Activated CD4-positive, CD25-positive, alpha-beta regulatory T cell treated with anti-CD3 and anti-CD28 coated beads, Interleukin-2, amount 50 U/mL, for 72 hours (primary cell): ENCODE data around the gene ANGPTL2.
A peak's percentile ranks its signal among the peaks of the same experiment; 100 is the strongest.
"Not testable (repeated sequence)": the region's sequence is repeated elsewhere in the genome, so short reads cannot be mapped to it uniquely, and the experiment has no call there.

ENCODE experiments used
- DNase-seq: peaks from one replicate; pipeline ENCODE4 v3.0.0; 2021

Gene ANGPTL2, protein sequence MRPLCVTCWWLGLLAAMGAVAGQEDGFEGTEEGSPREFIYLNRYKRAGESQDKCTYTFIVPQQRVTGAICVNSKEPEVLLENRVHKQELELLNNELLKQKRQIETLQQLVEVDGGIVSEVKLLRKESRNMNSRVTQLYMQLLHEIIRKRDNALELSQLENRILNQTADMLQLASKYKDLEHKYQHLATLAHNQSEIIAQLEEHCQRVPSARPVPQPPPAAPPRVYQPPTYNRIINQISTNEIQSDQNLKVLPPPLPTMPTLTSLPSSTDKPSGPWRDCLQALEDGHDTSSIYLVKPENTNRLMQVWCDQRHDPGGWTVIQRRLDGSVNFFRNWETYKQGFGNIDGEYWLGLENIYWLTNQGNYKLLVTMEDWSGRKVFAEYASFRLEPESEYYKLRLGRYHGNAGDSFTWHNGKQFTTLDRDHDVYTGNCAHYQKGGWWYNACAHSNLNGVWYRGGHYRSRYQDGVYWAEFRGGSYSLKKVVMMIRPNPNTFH

DNA sequence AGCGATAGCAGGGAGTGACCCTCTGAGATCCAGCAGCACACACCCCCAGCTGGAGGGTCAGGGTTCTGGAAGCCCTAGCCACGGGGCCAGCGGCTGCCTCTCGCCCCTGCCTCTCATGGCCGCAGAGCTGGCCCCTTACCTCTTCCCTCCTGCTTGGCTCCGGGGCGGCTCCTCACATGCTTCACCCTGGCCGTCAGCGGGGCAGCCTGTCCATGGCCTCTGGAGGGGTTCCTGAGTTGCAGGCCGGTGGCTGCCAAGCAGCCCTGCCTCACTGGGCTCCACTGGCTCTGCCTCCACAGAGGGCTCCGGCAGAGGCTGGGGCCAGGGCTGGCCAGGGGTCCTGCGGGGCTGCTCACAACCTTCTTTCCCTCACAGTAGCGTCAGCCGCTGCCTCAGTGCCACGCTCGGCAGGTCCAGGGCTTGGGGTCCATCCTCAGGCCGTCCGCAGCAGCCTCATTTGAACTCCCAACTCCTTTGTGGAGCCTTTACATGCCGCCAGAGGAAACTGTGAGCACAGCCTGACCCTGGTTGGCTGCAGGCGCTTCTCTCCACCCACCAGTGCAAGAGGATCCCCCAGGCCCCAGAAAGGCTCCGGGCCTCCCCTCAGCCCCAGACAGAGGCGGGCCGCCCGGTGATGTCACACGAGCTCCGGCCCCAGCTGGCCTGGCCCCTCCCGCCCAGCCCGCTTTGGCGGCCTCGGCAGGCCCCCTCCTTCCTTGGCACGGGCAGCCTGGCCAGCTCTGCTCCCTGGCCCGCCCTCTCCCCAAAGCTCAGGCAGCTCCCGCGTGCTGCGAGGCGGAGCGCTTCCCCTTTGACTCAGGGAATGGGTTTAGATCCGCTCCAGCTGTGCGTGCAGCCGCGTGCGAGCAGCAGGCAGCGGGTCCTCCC lies at the start of gene ANGPTL2:
TSS of gene ANGPTL2 (minus strand) at position 460 of the 888 bp plus-strand sequence. CDS start 13,904 bp downstream, outside the sequence.
- DNase-seq = no peak

DNA sequence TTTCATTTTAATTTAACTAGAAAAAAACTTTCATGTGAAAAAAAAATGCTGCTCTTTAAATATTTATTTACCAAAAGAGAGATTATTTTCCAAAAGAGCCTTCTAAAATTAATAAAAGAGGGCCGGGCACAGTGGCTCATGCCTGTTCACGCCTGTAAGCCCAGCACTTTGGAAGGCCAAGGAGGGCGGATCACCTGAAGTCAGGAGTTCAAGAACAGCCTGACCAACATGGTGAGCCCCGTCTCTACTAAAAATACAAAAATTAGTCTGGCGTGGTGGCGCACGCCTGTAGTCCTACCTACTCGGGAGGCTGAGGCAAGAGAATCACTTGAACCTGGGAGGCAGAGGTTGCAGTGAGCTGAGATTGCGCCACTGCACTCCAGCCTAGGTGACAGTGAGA lies 48.9 kb upstream of the ANGPTL2 start:
- DNase-seq = not testable (repeated sequence)

DNA sequence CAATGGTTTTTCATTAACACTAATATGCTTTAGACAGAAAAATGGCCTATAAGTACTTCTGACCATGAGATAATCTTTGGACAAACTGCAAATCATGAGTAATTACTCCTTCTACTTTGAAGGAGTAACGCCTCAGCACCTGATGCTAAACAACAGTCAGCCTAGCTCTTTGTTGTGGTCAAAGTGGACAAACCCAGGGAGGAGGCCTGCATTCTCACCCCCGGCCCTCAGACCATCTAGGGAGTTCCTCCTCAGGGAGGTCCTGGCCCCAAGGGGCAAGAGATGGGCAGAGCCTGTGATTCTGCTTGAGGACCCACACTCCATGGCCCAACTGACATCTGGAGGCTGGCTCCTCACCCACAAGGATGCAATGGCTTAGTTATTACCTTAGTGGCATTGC lies 48.2 kb upstream of the ANGPTL2 start:
- DNase-seq = peak; percentile 19

DNA sequence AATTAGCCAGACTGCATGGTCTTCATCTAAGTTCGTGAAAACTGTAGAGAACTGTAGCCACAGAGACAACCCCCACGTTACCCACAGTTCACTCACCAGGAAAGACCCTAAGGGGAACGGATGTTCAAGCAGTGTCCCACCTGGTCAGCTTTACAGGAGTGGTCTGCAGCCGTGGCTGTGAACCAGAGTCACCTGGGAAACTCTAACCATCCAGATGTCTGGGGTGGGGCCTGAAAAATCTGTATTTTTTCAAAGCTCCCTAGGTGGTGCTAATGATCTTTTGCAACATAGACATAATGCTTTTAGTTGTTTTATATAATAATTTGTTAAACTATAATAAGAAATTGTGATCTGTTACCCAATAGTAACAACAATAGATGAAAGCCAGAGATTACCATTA lies 47.7 kb upstream of the ANGPTL2 start:
- DNase-seq = no peak

DNA sequence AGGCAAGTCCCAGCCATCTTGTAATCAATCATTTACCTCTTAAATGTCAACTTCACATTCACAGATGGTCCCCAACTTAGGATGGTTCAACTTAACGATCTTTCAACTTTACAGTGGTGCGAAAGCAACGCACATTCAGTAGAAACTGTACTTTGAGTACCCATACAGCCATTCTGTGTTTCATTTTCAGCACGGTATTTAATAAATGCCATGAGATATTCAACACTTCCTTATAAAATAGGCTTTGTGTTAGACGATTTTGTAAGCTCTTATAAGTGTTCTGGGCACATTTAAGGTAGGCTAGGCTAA lies 47.1 kb upstream of the ANGPTL2 start:
- DNase-seq = no peak

DNA sequence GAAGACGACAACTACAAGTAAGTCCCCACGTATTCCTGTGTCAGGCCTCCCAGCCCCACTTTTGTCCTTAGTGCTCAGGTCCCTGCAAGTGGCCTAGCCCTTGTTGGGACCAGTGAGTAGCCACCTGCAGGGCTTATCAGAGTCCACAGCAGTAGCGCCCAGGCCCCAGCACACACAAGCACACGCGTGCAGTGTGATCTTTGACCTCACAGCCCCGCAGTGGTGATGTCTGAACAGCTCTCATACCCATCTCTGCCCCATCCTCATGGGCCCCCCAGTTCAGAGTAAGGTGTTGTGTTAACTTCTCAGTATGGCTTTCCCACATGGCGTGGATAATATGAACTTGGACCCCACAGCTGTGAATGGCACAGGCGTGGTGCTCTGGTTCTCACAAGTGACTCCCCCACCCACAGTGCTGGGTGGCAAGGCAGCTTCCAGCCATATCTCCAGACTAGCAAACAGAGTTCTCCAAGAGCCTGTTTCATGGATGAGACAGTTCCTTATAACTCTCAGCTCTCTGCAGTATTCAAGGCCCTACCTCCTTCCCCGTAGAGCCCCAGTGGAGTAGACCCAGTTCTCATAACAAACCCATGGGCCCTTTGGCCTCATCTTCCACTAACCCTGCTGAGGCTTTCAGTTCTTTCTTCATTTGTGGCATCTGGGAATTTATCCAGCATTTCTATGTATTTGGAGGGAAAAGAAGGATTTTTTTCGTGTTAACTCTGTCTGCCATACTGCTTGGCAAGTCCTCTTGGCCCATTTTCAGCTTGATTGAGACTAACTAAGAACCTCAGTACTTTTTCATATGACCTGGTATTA lies 46.5 kb upstream of the ANGPTL2 start:
- DNase-seq = no peak

DNA sequence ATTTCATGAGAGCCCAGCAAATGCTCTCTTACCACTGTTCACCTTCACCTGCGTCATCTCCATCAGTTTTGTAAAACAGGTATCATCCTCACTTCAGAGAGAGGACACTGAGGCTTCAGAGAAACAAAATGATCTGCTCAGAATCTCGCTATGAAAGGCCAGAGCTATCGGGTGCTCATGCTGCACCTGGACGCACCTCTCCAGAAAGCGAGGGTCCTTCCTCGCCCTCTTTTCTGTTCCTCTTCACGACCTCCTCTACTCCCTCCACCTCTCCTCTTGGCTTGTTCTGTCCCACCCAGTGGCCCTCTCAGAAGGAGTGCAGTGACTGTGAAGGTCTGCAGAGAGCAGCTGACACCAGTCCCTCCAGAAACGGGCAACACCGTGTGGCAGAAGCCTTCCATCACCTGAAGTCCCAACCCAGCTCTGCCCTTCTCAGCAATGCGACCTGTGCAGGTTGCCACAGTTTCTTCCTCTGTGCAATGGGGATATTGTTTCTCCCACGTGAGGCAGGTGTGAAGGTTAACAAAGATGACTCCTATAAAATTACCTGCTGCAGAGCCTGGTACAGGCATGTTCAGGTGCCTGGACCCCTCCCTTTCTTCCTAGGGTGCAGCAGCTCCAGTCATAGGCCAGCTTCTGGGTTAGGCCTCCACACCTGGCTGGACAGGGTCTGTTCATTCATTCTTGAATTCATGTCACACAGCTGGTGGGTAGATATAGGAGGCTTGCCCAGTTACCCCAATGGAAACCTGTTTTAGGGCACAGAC lies 45.3 kb upstream of the ANGPTL2 start:
- DNase-seq = no peak

DNA sequence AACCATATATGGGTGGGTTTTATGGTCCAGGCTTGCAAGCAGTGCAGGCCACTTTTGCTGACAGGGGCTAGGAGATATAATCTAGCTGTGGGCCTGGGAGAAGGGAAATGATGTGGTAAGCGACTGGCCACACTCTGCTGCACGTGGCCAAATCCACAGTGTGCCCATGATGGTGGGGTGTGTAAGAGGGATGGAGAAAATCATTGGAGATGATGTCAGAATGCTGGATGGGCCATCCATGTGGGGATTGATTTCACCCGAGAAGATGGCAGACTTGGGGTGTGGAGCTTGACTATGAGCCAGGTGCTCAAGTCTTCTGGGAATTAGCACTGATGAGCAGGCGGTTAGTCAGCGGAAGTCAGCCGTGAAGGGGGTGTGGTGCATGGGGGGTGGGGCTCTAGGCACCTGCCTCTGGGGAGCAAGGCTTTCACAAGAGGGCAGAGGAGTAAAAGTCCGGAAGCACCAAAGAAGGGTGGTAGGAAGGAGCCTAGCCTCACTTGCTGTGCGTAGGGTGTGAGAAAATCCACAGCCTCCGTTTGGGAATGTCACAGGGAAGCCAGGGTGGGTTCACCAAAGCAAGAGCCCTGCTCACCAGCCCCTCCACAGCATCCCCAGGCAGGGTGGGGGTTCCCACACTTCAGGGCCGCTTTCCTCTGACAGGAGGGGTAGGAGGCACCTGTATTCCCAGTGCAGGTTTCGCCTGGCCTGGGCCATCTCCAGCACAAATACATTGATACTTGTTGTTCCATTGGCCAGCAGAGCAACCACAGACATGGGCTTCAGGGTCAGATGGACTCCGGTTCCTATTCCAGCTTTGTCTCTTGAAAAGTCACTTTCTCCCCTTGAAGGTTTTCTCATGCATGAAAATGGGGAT lies 44.5 kb upstream of the ANGPTL2 start:
- DNase-seq = no peak

DNA sequence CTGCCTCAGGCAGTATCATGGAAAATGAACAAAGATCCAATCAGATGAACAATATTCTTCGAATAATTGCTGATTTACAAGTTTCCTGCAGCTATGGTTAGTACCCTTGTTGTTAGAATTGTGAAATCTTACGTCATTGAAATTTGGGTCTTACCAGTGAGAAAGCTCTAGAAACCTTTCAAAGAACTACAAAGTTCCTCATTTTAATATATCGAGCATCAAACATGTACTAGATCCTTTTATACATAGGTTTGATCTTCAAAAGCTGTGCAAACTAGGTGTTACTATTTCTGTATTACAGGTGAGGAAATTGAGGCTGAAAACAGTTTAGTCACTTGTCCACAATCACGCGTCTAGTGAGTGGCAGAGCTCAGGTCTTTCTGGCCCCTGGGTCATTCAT lies 43.7 kb upstream of the ANGPTL2 start:
- no peak for DNase-seq

DNA sequence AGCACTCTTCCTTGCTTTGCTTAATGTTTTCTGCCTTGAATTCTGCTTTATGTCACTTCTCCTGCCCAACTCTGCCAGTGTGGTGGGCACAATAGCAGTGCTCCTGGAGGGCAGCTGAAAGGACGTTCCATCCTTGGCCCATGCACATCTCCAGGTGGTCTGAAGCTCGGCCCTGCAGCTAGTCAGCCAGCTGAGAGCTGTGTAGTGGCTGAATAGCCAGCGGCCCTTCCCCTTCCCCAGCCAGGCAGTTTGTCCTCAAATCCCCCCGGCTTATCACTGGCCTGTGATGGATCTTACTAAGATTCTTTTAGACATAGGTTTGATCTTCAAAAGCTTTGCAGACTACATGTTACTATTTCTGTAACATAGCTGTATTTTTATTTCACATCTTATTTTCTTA lies 42.7 kb upstream of the ANGPTL2 start:
- DNase-seq = no peak

DNA sequence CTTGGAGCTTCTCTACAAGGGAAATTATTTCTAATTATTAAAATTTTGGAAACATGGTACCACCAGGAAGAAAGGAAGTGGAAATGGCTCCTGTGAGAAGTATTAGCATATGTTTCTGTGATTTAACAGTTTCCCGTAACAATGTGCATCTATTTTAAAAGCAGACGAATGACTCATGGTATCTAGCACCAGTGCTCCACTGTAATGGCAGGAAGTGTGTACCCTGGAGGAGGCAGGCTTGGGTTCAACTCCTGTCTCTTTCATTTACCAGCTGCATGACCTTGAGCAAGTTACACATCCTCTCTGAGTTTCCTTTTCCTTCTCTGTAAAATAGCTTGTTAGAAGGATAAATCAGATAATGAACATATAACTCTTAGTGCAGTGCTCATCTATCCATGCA lies 41.0 kb upstream of the ANGPTL2 start:
- no peak for DNase-seq

DNA sequence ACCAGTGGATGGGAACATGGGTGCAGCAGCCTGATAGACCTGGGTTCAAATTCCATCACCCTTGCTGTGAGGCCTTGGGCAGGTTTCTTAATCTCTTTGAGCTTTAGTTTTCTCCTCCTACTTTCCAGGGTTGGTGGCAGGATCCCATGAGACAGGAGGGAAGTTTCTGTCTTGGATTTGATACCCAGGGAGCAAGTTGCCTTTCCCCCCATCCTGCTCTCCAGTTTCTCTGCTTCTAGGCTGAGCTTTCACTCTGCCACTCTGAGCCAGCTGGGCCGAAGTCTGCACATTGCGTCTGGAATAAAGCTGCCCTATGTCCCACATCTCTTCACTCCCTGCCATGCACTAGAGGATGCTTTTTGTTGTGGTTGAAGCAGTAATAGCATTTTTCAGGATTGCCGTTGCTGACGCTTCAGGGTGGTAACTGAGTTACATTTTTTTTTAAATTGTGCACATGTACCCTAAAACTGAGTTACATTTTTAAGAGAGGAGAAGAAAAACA lies 40.5 kb upstream of the ANGPTL2 start:
- DNase-seq = no peak

DNA sequence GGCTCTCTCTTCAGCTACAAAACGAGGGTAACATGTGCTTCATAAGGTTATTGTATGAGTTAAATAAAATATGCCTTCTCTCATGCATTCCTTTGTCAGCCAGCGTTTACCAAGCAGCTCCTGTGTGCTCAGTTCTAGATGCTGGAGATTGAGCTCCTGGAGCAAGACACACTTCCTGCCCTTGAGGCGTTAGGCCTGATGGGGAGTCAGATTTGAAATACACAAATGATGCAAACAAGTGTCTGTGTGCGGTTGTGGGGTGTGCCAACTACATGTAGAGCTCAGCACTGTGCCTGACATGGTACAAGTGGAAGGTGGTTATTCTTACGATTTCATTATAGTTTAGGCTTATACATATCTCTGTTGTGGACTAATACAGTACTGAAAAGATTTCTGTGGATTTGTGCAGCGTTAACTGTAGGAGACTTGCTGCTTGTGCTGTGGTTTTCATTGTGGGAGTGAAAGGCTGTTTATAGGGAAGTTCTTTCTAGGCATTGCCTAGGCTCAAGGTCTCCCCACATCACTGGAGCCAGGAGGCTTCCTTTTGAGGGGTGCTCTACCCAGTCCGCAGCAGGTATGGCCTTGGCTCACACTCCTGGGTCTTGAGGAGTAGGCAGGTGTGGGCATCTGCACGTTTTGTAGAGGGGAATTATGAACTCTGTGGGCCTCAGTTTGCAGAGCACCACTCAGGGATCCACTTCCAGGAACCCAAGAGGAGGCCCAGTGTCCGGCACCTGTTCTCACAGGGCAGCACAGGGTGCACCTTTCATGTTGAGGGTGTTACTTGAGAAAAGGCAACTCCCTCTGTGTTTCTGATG lies 39.8 kb upstream of the ANGPTL2 start:
- DNase-seq = no peak

DNA sequence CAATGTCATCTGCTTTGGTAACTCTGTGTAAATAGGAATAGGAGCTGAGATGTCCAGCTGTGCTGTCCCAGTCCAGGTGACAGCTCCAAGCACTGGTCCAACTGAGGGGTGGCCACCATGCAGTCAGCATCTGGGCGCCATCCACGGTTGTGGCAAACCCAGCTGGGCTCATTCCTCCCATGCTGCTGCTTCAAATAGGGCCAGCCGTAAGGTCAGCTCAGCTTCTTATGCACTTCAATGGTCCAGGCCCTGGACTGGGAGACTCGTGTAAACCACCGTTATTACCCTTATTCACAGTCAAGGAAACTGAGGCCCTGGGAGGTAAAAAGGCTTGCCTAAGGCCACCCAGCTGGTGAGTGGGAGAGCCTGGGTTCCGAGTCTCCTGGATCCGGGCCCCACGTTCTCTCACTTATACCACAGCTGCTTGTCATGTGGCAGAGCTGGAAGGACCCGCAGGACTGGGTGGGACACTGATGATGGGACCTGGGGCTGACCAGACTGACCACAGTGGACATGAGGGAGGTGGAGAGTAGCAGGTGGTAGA lies 38.7 kb upstream of the ANGPTL2 start:
- no peak for DNase-seq

DNA sequence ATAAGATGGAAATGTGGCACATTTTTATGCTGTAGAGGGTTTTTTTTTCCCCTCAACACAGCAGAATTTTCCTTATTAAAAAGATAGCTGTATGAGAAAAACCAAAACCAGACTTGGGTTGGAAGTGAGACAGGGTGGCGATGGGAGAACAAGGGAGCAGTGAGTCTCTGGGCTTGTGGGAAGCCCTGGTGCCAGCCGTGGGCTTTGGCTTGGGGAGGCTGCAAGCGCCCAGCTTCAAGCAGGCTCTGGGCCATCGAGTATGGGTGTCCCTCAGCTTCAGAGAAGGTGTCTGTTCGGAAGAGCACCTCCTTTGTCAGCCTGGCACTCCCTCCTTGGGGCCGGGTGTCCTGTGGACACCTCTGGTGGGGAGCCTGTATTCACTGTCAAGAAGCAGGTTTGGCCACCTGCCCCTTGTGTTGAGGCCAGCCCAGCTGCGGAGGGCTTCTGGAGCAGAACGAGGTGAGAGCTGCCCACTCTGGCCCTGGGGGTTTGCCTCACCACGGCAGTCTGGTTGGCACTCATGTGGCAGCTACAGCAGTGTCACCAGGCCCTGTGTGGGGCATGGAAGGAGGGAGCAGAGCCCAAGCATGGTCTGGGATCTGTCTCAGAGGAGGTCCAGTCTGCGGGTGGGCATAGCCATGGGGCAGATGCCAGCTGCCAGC lies 37.6 kb upstream of the ANGPTL2 start:
- DNase-seq = no peak

DNA sequence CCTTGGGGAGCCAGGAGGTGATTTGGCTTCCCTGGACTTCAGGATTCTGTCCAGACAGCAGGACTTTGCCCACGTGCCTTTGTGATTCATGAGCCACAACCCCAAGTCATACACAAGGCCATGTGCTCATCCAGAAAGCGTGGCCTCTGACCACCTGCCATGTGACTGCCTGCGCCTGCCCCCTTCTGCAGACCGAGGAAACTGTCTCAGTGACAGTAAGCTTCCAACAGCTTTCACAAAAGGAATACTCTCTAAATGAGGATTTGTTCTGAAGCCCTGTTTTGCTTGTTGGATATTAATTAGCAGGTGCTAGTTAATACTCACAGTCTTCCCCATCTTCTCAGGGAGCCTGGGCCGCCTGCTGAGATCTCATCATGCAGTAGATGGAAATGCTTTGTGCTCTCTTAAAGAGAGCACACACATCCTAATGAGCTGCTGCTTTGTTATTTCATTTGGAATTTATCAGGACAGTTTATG lies 36.9 kb upstream of the ANGPTL2 start:
- DNase-seq = no peak

DNA sequence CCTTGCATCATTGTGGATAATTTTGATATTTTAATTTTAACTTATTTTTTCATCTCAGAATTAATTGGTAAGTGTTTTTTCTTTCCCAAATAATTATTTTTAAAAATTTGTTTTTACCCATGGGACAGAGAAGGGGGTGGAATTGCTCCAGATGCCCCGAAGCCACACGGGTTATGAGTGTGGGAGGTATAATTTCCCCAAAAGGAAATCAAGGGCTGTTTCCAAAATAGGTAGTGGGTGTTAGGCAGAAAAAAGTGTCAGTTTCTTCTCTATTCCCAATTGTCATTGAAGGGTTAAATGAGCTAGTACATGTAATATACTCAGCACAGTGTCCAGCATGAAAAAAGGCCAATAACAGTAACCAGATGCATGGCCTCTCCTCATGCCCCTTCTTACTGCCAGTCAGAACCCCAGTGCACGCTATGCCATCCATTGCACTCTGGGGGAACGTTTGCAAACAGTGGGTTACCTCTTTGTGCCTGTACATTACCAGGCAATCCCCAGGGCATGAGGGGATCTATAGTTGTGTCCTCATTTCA lies 36.4 kb upstream of the ANGPTL2 start:
- no peak for DNase-seq

DNA sequence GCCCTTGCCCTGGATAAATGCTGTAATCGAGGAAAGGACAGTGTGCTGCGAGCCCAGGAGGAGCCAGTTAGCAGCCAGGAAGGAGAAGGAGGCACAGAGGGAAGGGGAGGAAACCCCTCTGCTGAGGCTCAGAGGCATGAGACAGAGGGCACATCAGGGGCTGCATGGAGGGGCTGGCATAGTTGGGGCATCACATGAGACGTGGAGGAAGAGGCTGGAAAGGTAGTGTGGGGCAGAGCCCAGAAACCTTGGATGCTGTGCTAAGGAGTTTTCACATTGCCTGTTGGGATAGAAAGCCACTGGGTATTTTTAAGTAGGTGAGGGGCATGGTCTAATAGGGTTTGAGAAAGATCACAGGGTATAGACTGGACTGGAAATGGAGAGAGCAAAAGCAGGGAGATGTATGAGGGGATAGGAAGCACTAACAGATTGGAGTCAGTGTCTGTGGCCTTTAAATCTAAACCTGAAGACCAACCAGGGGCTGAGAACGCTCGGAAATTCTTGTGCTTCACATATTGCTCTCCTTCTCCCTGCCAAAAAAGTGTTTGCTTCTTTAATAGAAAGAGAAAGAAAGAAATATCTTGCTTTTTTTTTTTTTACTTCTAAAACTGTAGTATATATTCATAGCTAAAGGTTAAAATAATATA lies 33.0 kb upstream of the ANGPTL2 start:
- DNase-seq = no peak
